ENCODE data around the gene QRICH1.
A peak's percentile ranks its signal among the peaks of the same experiment; 100 is the strongest.
"Not testable (repeated sequence)": the region's sequence is repeated elsewhere in the genome, so short reads cannot be mapped to it uniquely, and the experiment has no call there.

The QRICH1 gene

GRCh38 chr3:49017229-49017970 lies 76.5 kb downstream of the QRICH1 start:
- no peak for DNase-seq (ENCODE audit: low read depth)

GRCh38 chr3:49016414-49017228 lies 77.2 kb downstream of the QRICH1 start:
- DNase-seq (ENCODE audit: low read depth), result no peak

GRCh38 chr3:49015765-49016164 lies 78.1 kb downstream of the QRICH1 start:
- DNase-seq (ENCODE audit: low read depth), result no peak

GRCh38 chr3:49015072-49015471 lies 78.8 kb downstream of the QRICH1 start:
- no peak for DNase-seq (ENCODE audit: low read depth)

GRCh38 chr3:49013738-49014660 lies 79.9 kb downstream of the QRICH1 start:
- DNase-seq (ENCODE audit: low read depth), result no peak

GRCh38 chr3:49013113-49013737 lies 80.6 kb downstream of the QRICH1 start:
- DNase-seq (ENCODE audit: low read depth), result no peak

- DNase-seq (ENCODE audit: low read depth), result no peak
These were observed 81.3 kb downstream of the QRICH1 start for GRCh38 chr3:49012441-49013017.

- DNase-seq (ENCODE audit: low read depth), result no peak
These were observed 84.5 kb downstream of the QRICH1 start for GRCh38 chr3:49009396-49009795.

GRCh38 chr3:49008627-49009026 lies 85.2 kb downstream of the QRICH1 start:
- DNase-seq (ENCODE audit: low read depth), result not testable (repeated sequence)

GRCh38 chr3:49007771-49008528 lies 85.9 kb downstream of the QRICH1 start:
- peak; percentile 83 for DNase-seq (ENCODE audit: low read depth)

- DNase-seq (ENCODE audit: low read depth), result peak; percentile 94
These were observed 86.7 kb downstream of the QRICH1 start, which contains the start of gene WDR6 for GRCh38 chr3:49007068-49007770. WDR6 (plus strand) TSS chr3:49007391; CDS start chr3:49007432, 41 bp downstream.

GRCh38 chr3:49006408-49007067 lies 87.3 kb downstream of the QRICH1 start:
- no peak for DNase-seq (ENCODE audit: low read depth)

- DNase-seq (ENCODE audit: low read depth), result no peak
These were observed 87.9 kb downstream of the QRICH1 start for GRCh38 chr3:49005998-49006397.

GRCh38 chr3:49005303-49005680 lies 88.6 kb downstream of the QRICH1 start:
- DNase-seq (ENCODE audit: low read depth), result no peak

- no peak for DNase-seq (ENCODE audit: low read depth)
These were observed 89.2 kb downstream of the QRICH1 start for GRCh38 chr3:49004352-49005302.

- no peak for DNase-seq (ENCODE audit: low read depth)
These were observed 92.7 kb downstream of the QRICH1 start for GRCh38 chr3:49001155-49001554.

- no peak for DNase-seq (ENCODE audit: low read depth)
These were observed 94.6 kb downstream of the QRICH1 start for GRCh38 chr3:48999085-48999858.

Measured in GM04504 (cell line).